ENCODE results near the gene RABEP2.
"Not testable (repeated sequence)": the region's sequence is repeated elsewhere in the genome, so short reads cannot be mapped to it uniquely, and the experiment has no call there.

The RABEP2 gene

GRCh38 chr16:28943281-28943680 lies 18.2 kb upstream of the RABEP2 start:
- Histone ChIP-seq H3K4me3 (ENCODE audit: low read length) (no peak overlapping the region), H2AFZ (ENCODE audit: low read depth, low read length) (no peak overlapping the region), H3K27ac (ENCODE audit: low read length) (no peak overlapping the region), H3K27me3 (ENCODE audit: low read depth, low read length) (0 out of 2 replicates have a peak, but pooled peaks cover 4% of the 10 kb centered on the region), H3K4me2 (ENCODE audit: low read length) (no peak overlapping the region), H3K9me3 (ENCODE audit: insufficient read depth, low read length) (no peaks in the 10 kb centered on the region), H3K4me1 (ENCODE audit: low read length) (peaks cover 14% of the 10 kb centered on the region; the same call in 1 of the 2 replicates), H4K20me1 (ENCODE audit: insufficient read depth, low read length) (no peaks in the 10 kb centered on the region), H3K9ac (ENCODE audit: low read length) (no peak overlapping the region), H3K79me2 (ENCODE audit: low read length) (no peaks in the 10 kb centered on the region), H3K36me3 (replicated peaks; ENCODE audit: low read depth, low read length) (no peaks in the 10 kb centered on the region)
- no peak for TF ChIP-seq EZH2phosphoT487 (IDR thresholded peaks at IDR 0.05; ENCODE audit: low read depth)
- no peak for TF ChIP-seq CTCF (IDR thresholded peaks at IDR 0.05; ENCODE audit: low read depth, low read length)

GRCh38 chr16:28939825-28940224 lies 14.8 kb upstream of the RABEP2 start:
- H3K9me3 ChIP-seq (ENCODE audit: insufficient read depth, low read length); H3K27ac ChIP-seq (ENCODE audit: low read length); H4K20me1 ChIP-seq (ENCODE audit: insufficient read depth, low read length); H3K36me3 ChIP-seq (replicated peaks; ENCODE audit: low read depth, low read length); H2AFZ ChIP-seq (ENCODE audit: low read depth, low read length); H3K27me3 ChIP-seq (ENCODE audit: low read depth, low read length); H3K79me2 ChIP-seq (ENCODE audit: low read length); H3K4me3 ChIP-seq (ENCODE audit: low read length); H3K4me2 ChIP-seq (ENCODE audit: low read length); H3K9ac ChIP-seq (ENCODE audit: low read length); H3K4me1 ChIP-seq (ENCODE audit: low read length): not testable (repeated sequence)

GRCh38 chr16:28938721-28939120 lies 13.7 kb upstream of the RABEP2 start:
- no peaks in the 10 kb centered on the region for H3K4me1 ChIP-seq (ENCODE audit: low read length)
- H3K27me3 ChIP-seq (ENCODE audit: low read depth, low read length), result no peaks in the 10 kb centered on the region
- H2AFZ ChIP-seq (ENCODE audit: low read depth, low read length), result no peak overlapping the region
- no peak overlapping the region for H3K9ac ChIP-seq (ENCODE audit: low read length)
- H3K4me2 ChIP-seq (ENCODE audit: low read length), result no peak overlapping the region
- no peak overlapping the region for H3K4me3 ChIP-seq (ENCODE audit: low read length)
- no peaks in the 10 kb centered on the region for H4K20me1 ChIP-seq (ENCODE audit: insufficient read depth, low read length)
- no peaks in the 10 kb centered on the region for H3K79me2 ChIP-seq (ENCODE audit: low read length)
- TF ChIP-seq EZH2phosphoT487 (IDR thresholded peaks at IDR 0.05; ENCODE audit: low read depth) (no peak), CTCF (IDR thresholded peaks at IDR 0.05; ENCODE audit: low read depth, low read length) (no peak)
- H3K36me3 ChIP-seq (replicated peaks; ENCODE audit: low read depth, low read length), result no peaks in the 10 kb centered on the region
- H3K27ac ChIP-seq (ENCODE audit: low read length), result no peak overlapping the region
- H3K9me3 ChIP-seq (ENCODE audit: insufficient read depth, low read length), result no peaks in the 10 kb centered on the region

GRCh38 chr16:28937222-28937876 lies 12.3 kb upstream of the RABEP2 start:
- Histone ChIP-seq H2AFZ (ENCODE audit: low read depth, low read length) (no peak overlapping the region), H3K79me2 (ENCODE audit: low read length) (no peaks in the 10 kb centered on the region), H3K4me3 (ENCODE audit: low read length) (no peak overlapping the region), H3K9me3 (ENCODE audit: insufficient read depth, low read length) (no peaks in the 10 kb centered on the region), H3K36me3 (replicated peaks; ENCODE audit: low read depth, low read length) (no peaks in the 10 kb centered on the region), H3K27me3 (ENCODE audit: low read depth, low read length) (no peaks in the 10 kb centered on the region), H4K20me1 (ENCODE audit: insufficient read depth, low read length) (no peaks in the 10 kb centered on the region), H3K9ac (ENCODE audit: low read length) (no peak overlapping the region), H3K27ac (ENCODE audit: low read length) (no peak overlapping the region), H3K4me2 (ENCODE audit: low read length) (no peak overlapping the region), H3K4me1 (ENCODE audit: low read length) (no peaks in the 10 kb centered on the region)
- no peak for TF ChIP-seq EZH2phosphoT487 (IDR thresholded peaks at IDR 0.05; ENCODE audit: low read depth)

GRCh38 chr16:28936784-28937155 lies 11.7 kb upstream of the RABEP2 start:
- Histone ChIP-seq H2AFZ (ENCODE audit: low read depth, low read length) (no peak overlapping the region), H3K4me1 (ENCODE audit: low read length) (0 out of 2 replicates have a peak, but pooled peaks cover 3% of the 10 kb centered on the region), H4K20me1 (ENCODE audit: insufficient read depth, low read length) (no peaks in the 10 kb centered on the region), H3K79me2 (ENCODE audit: low read length) (no peaks in the 10 kb centered on the region), H3K9me3 (ENCODE audit: insufficient read depth, low read length) (no peaks in the 10 kb centered on the region), H3K27me3 (ENCODE audit: low read depth, low read length) (no peaks in the 10 kb centered on the region), H3K9ac (ENCODE audit: low read length) (no peak overlapping the region), H3K4me2 (ENCODE audit: low read length) (no peak overlapping the region), H3K27ac (ENCODE audit: low read length) (no peak overlapping the region), H3K4me3 (ENCODE audit: low read length) (no peak overlapping the region), H3K36me3 (replicated peaks; ENCODE audit: low read depth, low read length) (no peaks in the 10 kb centered on the region)
- no peak for TF ChIP-seq CTCF (IDR thresholded peaks at IDR 0.05; ENCODE audit: low read depth, low read length)
- TF ChIP-seq EZH2phosphoT487 (IDR thresholded peaks at IDR 0.05; ENCODE audit: low read depth), result no peak

Data from OCI-LY3 (cell line).